Panc1 (cell line): Measurements from ENCODE around the gene NME2. TPM values are rescaled to one million over a fixed set of nuclear protein-coding genes. Genes with fewer than 3 reads are reported as not detected.

Experiments
- ATAC-seq: fragments of 200-7000 bp; cut with Tn5 transposase; 2 replicates; pipeline ENCODE4 v1.9.1; 2020; ENCODE audit warnings: mild to moderate bottlenecking, moderate library complexity
- BruUV-seq: library from RNA; stranded (reverse); fragments of 400-500 nt; replicated peaks from 2 replicates; lab custom pipeline; 2021; lab: Mats Ljungman, UMichigan
- CTCF ChIA-PET: fragments of 300-600 bp; sonication (Branson Sonifier 250); formaldehyde crosslinking; loops from one replicate; lab custom pipeline; 2022; ENCODE audit warnings: antibody characterized with exemption; lab: Charles Lee
- POLR2A ChIA-PET: fragments of 300-600 bp; sonication (Branson Sonifier 250); formaldehyde crosslinking; loops from one replicate; lab custom pipeline; 2022; ENCODE audit warnings: antibody characterized with exemption; lab: Charles Lee
- DNase-seq: peaks from one replicate; pipeline ENCODE4 v3.0.0-alpha.2; 2010; ENCODE audit warnings: low read depth, low spot score
- H3K27ac ChIP-seq: 2 replicates; pipeline ENCODE4 v1.5.1; 2011; ENCODE audit warnings: mild to moderate bottlenecking, low read length, inconsistent platforms
- H3K27me3 ChIP-seq: fragments of 200-500 bp; sonication (Bioruptor generic); 2 replicates; pipeline ENCODE4 v1.6.0; 2014; ENCODE audit warnings: low read length, inconsistent platforms; ENCODE audit not compliant: control insufficient read depth, insufficient read depth
- H3K36me3 ChIP-seq: fragments of 200-500 bp; sonication (Bioruptor generic); 2 replicates; pipeline ENCODE4 v1.5.1; 2014; ENCODE audit warnings: inconsistent platforms, mild to moderate bottlenecking, low read length, moderate library complexity; ENCODE audit not compliant: control insufficient read depth, insufficient read depth
- H3K4me1 ChIP-seq: 2 replicates; pipeline ENCODE4 v1.5.1; 2011; ENCODE audit warnings: inconsistent platforms, mild to moderate bottlenecking, low read length, moderate library complexity; ENCODE audit not compliant: control insufficient read depth, insufficient read depth
- H3K4me3 ChIP-seq, 2 experiments: 2 replicates each; pipeline ENCODE4 v1.5.1; 2011 to 2012; ENCODE audit warnings: low read depth in 2 of 2, low read length in 2 of 2, mild to moderate bottlenecking in 2 of 2, inconsistent platforms in 1 of 2, moderate library complexity in 1 of 2
- H3K9me3 ChIP-seq: fragments of 200-500 bp; sonication (Bioruptor generic); 2 replicates; pipeline ENCODE4 v1.5.1; 2014; ENCODE audit warnings: low read depth, mild to moderate bottlenecking, inconsistent platforms, low read length, moderate library complexity; ENCODE audit not compliant: control insufficient read depth, insufficient read depth
- POLR2AphosphoS5 ChIP-seq: IDR thresholded peaks from 2 replicates; pipeline ENCODE4 v1.6.1; 2012; ENCODE audit warnings: mild to moderate bottlenecking, low read depth, low read length, moderate library complexity
- SIN3A ChIP-seq: IDR thresholded peaks from 2 replicates; pipeline ENCODE4 v1.6.1; 2012; ENCODE audit warnings: low read depth, mild to moderate bottlenecking, low read length, moderate library complexity, borderline replicate concordance; ENCODE audit not compliant: insufficient read depth
- TCF7L2 ChIP-seq: IDR thresholded peaks from 2 replicates; pipeline ENCODE4 v1.6.1; 2011; ENCODE audit warnings: mild to moderate bottlenecking, low read depth, low read length, inconsistent platforms
- in situ Hi-C: cut with HindIII; loops from 2 replicates; pipeline ENCODE4 v1.10.0; 2016; ENCODE audit warnings: low sequenced_read_pairs, low pct_unique_long_range_greater_than_20kb
- intact Hi-C: fragments of 100-400 bp; cut with micrococcal nuclease; formaldehyde crosslinking; loops from one replicate; pipeline ENCODE4 v1.10.0; 2022; ENCODE audit not compliant: unreplicated experiment
- total RNA-seq: library from RNA; stranded (reverse); gene quantifications from one replicate; pipeline ENCODE4 v1.2.1, GENCODE V29; 2021; ENCODE audit not compliant: unreplicated experiment
- TF ChIP-seq, protein P1 (sequence below), 2 experiments: IDR thresholded peaks; 2 replicates each; pipeline ENCODE4 v1.6.1; 2011 to 2012; ENCODE audit warnings: low read depth in 2 of 2, control low read depth in 1 of 2, low read length in 1 of 2, mild to moderate bottlenecking in 1 of 2, moderate library complexity in 1 of 2; ENCODE audit not compliant: insufficient read depth in 1 of 2
- TF ChIP-seq, protein P2 (sequence below): fragments of 450-650 bp; IDR thresholded peaks from 2 replicates; pipeline ENCODE4 v1.5.1; 2017; ENCODE audit warnings: mild to moderate bottlenecking

NME2 gene
- total RNA-seq, 1 experiment from 2014 or later, result 1,280 TPM

GRCh38 chr17:51166987-51167931 is 1.0 kb downstream of the NME2 start:
- CTCF ChIA-PET, result no interaction called here
- peak overlapping the region; percentile 71 to 93 for H3K4me3 ChIP-seq
- ATAC-seq, result peak; percentile 36
- peak overlapping the region; percentile 88 for H3K27ac ChIP-seq
- H3K9me3 ChIP-seq, result no peaks in the 10 kb centered on the region
- in situ Hi-C loops (no loop called here), intact Hi-C loops (no loop called here)
- TF ChIP-seq POLR2AphosphoS5, result no peak
- TF ChIP-seq, protein P1, sequence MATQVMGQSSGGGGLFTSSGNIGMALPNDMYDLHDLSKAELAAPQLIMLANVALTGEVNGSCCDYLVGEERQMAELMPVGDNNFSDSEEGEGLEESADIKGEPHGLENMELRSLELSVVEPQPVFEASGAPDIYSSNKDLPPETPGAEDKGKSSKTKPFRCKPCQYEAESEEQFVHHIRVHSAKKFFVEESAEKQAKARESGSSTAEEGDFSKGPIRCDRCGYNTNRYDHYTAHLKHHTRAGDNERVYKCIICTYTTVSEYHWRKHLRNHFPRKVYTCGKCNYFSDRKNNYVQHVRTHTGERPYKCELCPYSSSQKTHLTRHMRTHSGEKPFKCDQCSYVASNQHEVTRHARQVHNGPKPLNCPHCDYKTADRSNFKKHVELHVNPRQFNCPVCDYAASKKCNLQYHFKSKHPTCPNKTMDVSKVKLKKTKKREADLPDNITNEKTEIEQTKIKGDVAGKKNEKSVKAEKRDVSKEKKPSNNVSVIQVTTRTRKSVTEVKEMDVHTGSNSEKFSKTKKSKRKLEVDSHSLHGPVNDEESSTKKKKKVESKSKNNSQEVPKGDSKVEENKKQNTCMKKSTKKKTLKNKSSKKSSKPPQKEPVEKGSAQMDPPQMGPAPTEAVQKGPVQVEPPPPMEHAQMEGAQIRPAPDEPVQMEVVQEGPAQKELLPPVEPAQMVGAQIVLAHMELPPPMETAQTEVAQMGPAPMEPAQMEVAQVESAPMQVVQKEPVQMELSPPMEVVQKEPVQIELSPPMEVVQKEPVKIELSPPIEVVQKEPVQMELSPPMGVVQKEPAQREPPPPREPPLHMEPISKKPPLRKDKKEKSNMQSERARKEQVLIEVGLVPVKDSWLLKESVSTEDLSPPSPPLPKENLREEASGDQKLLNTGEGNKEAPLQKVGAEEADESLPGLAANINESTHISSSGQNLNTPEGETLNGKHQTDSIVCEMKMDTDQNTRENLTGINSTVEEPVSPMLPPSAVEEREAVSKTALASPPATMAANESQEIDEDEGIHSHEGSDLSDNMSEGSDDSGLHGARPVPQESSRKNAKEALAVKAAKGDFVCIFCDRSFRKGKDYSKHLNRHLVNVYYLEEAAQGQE (IDR thresholded peaks at IDR 0.05; ENCODE audit: insufficient read depth in 1 of 2, low read depth in 2 of 2, low read length in 1 of 2), result no peak
- TF ChIP-seq, protein P2, sequence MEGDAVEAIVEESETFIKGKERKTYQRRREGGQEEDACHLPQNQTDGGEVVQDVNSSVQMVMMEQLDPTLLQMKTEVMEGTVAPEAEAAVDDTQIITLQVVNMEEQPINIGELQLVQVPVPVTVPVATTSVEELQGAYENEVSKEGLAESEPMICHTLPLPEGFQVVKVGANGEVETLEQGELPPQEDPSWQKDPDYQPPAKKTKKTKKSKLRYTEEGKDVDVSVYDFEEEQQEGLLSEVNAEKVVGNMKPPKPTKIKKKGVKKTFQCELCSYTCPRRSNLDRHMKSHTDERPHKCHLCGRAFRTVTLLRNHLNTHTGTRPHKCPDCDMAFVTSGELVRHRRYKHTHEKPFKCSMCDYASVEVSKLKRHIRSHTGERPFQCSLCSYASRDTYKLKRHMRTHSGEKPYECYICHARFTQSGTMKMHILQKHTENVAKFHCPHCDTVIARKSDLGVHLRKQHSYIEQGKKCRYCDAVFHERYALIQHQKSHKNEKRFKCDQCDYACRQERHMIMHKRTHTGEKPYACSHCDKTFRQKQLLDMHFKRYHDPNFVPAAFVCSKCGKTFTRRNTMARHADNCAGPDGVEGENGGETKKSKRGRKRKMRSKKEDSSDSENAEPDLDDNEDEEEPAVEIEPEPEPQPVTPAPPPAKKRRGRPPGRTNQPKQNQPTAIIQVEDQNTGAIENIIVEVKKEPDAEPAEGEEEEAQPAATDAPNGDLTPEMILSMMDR, result peak; percentile 94
- TF ChIP-seq SIN3A, result no peak
- BruUV-seq, result TSS peak; percentile 76
- POLR2A ChIA-PET, result no interaction called here
- no peaks in the 10 kb centered on the region for H3K27me3 ChIP-seq
- DNase-seq, result no peak
- H3K36me3 ChIP-seq, result peaks cover 15% of the 10 kb centered on the region
- peaks cover 11% of the 10 kb centered on the region for H3K4me1 ChIP-seq

- in situ Hi-C loops, result no loop called here
- TF ChIP-seq POLR2AphosphoS5, result no peak
- no TSS peak for BruUV-seq
These were observed 3.1 kb downstream of the NME2 start for GRCh38 chr17:51169340-51169739.

DNA sequence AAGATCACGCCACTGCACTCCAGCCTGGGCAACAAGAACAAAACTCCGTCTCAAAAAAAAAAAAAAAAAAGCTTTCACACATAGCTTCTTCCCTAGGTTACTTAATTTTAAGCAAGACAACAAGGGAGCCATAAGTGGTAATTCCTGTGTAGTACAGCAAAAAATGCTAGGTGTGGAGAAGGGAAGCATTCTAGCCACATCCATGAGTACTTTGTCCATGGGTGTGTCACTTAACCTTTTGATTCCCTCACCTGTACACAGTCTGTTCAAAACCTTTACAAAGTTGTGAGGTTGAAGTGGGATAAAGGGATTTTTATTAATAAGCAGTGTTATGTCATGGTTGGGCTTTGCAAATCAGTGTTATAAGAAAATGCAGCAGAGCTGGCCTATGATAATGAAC is 4.5 kb downstream of the NME2 start:
- intact Hi-C loops, result no loop called here
- Histone ChIP-seq H3K4me1 (peaks cover under 1% of the 10 kb centered on the region; the same call in 1 of the 2 replicates), H3K36me3 (peaks cover 15% of the 10 kb centered on the region), H3K4me3 (no peak overlapping the region), H3K27ac (no peak overlapping the region), H3K27me3 (no peaks in the 10 kb centered on the region), H3K9me3 (no peaks in the 10 kb centered on the region)
- CTCF ChIA-PET, result no interaction called here
- POLR2A ChIA-PET, result no interaction called here
- no peak for ATAC-seq
- in situ Hi-C loops, result no loop called here
- no peak for DNase-seq
- BruUV-seq, result no TSS peak
- no peak for TF ChIP-seq TCF7L2
- TF ChIP-seq SIN3A, result no peak
- TF ChIP-seq POLR2AphosphoS5, result no peak
- TF ChIP-seq, protein P2, result no peak
- TF ChIP-seq, protein P1 (IDR thresholded peaks at IDR 0.05; ENCODE audit: insufficient read depth in 1 of 2, low read depth in 2 of 2, low read length in 1 of 2), result no peak

More at GRCh38 chr17:51169340-51169739, 3.1 kb downstream of the NME2 start:
- Histone ChIP-seq H3K4me1 (peaks cover 11% of the 10 kb centered on the region), H3K27ac (no peak overlapping the region), H3K4me3 (no peak overlapping the region), H3K27me3 (no peaks in the 10 kb centered on the region), H3K36me3 (peaks cover 15% of the 10 kb centered on the region), H3K9me3 (no peaks in the 10 kb centered on the region)
- intact Hi-C loops, result no loop called here
- DNase-seq, result no peak
- ChIA-PET CTCF (no interaction called here), POLR2A (no interaction called here)
- ATAC-seq, result no peak
